Germinal center (tissue), 1 donor: ENCODE measurements around the gene ALG12.

Experiments
- DNase-seq: peaks from one replicate; pipeline ENCODE4 v3.0.0; 2012; ENCODE audit warnings: mixed read lengths, low spot score

ALG12 gene

DNA sequence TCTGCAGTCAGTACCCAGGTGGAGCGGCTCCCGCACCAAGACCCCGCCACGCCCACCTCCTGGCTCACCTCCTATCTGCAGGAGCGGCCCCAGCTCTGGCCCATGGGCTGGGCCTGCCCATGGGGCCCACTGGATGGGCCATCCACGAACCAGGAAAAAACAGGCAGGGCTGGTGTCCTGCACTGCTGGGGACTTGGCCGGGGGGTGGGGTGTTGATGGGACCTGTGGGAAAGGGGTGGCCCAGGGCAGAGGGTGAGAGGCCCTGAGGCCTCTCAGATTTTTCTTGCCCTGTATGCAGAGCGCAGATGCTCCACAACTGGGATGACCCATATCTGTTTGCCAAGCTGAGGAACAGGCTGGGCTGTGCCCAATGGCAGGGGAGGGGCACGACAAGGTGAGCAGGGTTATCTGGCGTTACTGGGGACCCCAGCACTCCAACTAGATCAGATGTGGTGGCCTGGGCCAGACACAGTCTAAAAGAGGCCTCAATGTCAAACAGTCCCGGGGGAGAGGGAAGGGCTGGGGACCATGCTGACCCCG is 39.7 kb upstream of the ALG12 start:
- DNase-seq, result no peak

DNA sequence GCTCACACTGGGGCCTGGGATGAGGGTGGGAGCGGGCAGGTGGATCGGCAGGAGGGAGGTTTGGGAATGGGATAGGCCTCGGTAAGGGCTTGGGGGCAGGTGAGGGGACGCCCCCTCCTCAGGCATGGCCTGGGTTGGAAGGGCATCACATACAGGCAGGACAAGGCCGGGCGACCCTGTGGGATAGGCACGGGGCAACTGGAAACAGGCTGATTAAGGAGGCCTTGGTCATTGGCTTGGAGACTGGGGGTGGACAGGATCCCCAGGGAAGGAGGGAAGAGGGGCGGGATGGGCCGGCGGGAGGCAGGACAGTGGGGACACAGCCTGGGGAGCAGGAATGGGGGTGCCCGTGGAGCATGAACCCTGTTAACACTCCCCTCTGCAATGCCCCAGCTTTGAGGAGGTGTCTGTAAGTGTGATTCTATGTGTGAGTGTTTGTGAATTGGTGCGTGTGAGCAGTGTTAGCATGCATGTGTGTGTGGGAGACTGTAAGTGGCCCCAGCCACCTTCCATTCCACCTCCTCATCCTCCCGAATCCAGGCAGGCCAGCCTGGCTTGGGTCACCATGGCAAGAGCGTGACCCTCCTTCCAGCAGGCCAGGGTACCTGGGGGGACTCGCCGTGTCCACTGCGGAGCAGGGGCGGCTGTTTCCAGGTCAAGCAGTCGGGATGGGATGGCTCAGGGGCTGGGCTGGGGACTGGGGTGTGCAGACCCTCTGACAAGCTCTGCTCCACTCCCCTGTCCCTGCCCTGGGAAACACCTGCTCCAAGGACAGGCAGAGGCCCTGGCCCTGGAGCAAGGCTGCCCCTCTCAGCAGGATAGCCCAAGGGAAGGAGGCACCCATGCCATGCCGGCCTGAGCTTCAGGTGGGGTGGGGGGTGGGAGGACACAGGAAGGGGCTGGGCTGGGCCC is 38.9 kb upstream of the ALG12 start:
- no peak for DNase-seq

DNA sequence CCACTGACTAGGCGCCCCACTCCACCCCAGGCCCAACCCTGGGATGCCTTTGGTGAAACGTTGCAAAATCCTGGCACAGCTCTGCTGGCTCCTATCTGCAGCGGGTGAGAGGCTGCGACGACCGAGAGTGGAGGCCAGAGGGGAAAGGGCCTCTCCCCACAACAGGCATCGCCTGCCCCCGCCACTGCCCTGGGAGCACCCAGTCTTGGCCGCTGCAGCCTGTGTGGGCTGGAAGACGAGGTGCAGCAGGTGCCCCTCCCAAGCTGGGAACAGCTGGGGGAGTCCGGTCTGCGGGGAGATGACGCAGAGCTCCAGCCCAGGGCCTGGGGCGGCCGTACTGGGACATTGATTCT is 38.2 kb upstream of the ALG12 start:
- no peak for DNase-seq

DNA sequence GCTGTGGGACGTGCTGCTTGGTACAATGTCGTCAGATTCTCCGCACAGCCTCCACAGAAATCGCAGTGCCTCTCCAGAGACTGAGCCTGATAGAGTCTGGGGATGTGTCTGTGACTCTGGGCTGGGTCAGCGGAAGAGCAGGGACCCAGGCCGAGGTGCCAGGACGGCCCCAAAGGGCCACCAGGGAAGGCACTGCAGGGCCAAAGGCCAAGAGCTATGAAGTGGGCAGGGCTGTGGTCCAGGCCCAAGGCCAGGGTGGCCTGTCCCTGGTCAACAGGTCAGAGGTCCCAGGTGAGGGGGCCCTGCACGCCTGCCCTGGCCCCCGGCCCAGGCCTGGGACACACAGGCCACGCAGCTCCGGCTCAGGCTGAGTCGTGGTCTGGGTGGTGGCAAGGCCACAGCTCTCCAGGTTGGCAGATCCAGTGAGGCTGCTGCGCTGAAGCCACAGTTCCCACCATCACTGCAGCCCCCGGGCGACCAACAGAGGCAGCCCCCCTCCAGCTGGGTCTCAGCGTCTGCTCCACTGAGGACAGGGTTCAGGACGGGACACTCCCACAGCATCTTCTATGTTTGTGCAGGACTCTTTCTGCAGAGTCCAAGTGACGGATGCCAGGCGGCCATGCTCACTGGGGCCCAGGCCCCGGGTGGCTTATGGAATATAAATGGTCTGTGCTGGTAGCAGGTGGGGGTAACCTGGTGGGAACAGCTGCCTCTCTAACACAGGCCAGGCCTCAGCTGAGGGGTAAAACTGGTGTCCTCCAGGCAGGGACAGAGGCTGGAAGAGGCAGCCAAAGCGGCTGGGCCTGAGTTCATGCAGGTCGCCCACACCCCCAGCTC is 37.6 kb upstream of the ALG12 start:
- DNase-seq, result no peak

DNA sequence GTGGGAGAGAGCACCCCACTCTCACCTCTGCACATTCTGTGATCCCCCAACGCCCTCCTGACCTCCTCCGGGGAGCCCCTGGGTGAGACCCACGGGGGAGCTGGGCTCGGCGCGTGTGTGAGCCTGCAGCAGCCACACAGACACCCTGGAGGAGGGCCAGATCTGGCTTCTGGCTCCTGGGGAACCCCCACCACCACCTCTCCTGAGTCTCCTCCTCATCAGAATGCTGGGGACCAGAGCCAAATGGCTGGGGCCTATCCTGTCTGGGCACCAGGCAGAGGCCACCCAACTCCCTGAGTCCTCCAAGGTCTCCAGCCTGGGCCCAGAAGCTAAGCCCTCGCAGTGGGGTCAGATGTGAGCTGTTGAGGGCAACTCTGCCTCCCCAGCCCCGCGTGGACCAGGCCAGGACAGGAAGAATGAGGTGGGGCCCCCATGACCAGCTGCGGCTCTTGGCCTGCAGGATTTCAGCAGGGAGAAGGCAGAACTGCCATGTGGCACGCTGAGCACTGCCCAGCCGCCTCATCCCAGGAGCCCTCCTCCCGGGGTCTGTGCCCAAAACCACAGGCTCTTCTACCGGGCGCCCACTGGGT is 36.8 kb upstream of the ALG12 start:
- no peak for DNase-seq

DNA sequence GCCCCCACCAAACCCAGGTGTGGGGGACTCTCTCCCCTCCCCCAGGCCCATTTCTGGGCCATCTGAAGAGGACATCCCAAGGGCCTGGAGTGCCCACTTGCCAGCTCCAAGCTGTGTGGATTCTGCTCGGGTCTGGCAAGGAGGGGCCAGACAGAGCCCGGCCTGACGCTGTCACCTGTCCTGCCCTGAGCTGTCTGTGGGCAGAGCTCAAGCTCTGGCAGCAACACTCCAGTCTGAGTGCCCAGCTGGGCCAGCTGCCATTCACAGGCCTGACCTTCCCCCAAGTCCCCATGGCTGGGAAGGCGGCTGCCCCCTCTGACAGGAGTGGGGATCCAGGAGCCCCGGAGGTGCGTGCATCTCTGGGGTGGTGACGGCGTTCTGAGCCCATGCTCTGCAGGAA is 36.1 kb upstream of the ALG12 start:
- no peak for DNase-seq

DNA sequence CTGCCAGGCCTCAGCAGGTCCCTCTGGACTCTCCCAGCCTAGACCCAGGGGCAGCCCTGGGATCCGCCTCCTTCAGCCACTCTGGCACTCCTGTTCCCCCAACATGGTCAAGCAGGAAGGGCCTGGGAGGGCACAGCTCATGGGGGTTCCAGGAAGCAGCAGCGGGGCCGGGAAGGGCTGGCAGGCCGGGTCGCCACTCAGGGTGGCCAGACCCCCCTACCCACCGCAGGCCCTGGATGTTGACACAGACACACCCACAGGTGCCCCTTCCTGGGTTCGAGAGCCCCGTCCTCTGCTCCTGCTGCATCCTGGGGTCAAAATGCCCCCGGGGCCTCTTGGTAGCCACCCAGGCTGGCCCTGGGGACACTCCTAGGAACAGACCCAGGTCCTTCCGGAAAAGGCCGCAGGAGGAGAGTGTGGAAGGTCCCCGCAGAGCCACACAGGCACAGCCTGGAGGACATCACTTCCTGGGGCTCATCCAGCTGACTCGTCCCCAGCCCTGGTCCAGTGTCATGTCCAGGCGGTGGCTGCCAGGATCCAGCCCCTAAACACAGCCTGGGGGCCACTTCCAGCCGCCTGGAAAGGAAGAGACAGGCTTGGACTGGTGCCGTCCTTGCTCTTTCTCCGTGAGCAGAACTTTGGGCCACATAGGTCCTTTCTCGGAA is 35.6 kb upstream of the ALG12 start:
- no peak for DNase-seq

DNA sequence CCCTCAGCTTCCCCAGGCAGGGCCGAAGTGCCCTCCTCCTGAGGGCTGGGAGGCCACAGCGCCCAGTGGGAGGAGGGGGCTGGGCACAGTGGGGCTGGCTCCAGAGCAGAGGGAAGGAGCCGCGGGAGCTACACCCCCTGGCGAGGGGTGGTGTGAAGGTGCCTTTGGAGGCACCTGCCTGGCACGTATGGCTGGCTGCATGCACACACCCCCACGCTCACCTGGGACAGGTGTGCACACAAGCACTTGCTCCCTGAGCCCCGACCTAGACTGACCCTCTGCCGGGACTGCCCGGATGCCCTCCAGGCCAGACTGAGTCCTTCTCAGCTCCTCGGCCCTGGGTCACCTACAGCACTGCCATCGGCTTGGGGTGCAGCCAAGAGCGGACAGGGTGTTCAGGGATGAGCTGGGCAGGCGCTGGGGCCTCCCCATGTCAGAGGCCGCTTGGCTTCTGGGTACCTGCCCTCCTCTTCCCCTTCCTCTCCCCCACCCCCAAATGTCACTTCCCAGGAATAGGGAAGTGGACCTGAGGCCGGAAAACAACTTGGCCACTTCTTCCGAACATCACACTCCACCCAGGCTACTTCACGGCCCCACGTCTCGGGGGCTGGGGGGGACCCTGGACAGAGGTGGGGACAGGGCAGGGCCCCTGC is 34.9 kb upstream of the ALG12 start:
- no peak for DNase-seq

DNA sequence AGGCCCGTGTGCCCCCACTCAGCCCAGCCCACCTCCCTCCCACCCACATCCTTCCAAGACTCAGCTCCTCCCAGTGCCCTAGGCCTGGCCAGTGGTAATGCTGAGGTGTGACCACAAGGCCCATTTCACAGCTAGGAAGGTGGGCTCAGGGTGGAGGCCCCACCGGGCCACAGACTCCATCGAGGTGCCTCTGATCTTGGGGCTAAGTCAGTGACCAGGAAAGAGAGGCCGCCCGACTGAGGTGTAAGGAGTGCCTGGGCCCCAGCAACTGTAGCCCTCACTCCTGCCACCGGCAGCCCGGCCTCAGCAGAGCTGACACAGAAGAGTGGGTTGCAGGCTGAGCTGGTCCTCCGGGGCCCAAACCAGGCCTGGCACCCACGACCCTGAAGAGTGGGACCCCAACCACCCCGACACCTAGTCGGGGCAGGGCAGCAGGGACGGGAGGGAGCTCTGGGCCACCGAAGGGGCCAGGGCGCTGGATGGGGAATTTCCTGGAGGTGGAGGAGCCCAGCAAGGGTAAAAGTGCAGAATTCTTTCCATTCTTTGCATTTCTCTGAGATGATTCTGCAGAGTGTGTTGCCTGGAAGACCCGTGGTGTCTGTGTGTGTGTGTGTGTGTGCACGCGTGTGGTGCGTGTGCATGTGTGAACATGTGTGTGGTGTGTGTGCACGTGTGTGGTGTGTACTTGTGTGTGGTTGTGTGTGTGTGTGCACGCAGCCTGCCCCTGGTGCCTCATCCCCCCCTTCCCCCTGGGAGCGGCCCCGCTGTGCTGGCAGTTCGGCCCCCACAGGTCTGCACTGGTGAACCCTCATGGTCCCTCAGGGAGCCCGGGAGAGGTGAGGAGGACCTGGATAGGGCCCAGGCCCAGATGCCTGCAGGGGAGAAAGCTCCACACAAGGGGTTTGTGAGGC is 34.0 kb upstream of the ALG12 start:
- DNase-seq, result no peak

DNA sequence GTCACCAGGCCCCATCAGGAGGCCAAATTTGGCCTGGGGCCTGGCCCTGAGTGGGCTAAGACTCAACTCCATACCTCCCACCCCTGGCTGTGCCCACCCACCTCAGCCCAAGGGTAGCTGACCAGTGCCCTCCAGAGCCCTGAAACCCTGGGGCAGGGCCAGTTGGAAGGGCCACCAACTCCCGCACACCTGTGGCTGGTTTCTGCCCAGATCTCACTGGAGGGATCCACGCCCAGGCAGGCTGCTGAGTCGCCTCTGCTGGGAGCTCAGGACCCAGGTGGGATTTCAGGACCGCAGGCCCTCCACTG is 33.4 kb upstream of the ALG12 start:
- DNase-seq, result no peak

DNA sequence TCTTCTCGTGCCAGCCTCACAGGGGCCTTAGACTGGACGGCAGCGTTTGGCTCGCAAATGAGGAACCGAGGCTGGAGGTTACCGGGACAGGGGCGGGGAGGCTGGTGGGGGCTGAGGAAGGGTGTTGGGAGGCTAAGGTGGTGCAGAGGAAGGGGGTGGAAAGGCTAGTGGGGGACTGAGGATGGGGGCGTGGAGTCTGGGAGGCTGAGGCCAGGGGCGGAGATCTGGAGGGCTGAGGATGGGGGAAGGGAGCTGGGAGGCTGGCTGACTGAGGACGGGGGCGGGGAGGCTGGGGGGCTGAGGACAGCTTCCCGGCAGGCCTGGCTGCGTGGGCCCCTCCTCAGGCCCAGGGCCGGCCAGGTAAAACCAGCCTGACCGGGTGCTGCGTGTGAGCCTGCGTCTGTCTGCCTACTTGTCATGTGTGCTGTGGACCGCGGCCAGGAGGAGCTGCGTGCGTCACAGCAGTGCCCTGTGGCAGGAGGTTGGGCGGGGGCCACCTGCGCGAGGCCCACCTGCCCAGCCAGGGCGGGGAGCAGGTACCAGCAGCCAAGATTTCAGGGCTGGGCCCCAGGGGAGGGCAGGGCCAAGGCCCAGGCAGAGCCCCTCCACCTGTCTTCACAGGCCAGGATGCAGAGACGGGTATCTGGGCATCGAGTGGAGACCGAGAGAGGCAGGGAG is 32.9 kb upstream of the ALG12 start:
- no peak for DNase-seq

DNA sequence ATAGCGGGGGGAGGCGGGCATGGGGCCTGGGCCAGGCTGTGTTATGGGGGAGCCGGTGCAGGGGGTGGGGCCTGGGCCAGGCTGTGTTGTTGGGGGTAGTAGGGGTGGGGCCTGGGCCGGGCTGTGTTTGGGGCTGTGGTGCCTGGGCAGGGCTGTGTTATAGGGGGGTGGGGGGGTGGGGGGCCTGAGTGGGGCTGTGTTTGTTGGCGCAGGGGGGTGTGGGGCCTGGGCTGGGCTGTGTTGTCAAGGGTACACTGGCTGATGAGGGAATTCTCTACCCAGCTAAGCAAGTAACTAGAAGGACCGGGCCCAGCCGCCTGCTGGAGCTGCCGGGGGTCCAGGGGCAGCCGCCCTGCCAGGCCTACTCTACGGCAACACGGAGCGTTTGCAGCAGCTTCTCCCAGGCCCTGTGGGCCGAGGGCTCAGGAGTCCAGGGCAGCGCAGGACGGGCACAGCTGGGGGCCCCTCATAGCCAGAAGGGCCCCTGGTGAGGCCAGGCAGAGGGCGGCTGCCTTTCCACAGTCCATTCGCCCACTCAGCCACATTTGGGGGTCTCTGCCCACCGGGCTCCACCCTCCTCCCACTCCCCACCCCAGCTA is 32.3 kb upstream of the ALG12 start:
- no peak for DNase-seq

DNA sequence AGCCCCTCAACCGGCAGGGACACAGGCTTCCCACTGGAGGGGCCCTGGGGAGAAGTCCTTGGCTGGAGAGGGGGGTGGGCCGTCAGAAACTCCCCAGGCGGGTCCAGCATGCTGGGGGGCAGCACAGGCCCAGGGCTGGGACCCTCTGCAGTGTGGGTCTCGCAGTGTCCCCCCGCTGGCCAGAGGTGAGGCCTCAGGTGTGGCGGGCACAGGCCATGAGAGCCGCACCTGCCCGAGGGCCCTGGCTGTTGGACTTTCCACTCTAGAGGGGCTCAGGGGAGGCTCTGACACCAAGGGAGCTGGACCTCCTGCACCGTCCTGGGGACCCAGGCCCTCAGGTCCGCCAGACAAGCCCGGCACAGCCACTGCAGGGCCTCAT is 31.7 kb upstream of the ALG12 start:
- DNase-seq, result no peak

DNA sequence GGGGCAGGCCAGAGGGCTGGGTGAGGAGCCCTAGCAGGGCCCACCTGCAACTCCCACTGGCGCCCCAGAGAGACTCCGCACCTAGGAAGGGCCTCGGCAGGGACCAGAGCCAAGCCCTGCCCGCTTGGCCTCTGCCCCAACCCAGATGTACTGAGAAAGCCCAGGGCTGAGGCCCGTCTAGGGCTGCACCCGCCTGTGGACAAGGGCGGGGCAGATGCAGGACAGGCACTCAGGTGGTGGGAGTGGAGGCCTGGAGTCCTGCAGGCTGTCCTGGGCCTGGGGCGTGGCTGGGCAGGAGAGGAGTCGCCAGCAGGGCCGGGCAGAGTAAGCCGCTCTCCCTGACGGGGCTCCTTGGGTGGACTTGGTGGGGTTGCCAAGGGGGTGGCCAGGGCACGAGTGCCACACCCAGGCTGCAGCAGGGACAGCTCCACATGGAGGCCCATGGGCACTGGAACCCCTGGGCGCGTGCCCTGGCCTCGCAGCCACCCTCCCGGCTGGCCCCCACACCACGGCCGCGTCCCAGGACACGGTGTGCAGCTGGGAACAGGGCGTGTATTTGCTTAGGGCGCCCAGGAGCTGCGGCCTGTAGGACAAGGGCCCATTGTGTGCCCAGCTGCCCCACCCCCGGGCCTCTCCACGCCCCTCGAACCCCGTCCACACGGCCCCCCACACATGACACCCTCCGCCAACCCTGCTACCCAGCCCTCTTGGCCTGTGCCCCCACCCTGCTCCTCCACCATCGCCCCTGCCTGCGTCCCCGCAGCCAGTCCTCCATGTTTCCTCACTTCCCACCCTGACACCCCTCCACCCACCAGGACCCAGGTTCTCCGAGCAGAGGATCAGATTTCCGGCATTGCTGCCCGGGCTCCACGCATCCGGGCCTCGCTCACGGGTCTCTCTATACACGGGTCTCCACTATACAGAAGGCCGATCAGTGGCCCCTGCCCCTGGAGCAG is 31.0 kb upstream of the ALG12 start:
- DNase-seq, result no peak

DNA sequence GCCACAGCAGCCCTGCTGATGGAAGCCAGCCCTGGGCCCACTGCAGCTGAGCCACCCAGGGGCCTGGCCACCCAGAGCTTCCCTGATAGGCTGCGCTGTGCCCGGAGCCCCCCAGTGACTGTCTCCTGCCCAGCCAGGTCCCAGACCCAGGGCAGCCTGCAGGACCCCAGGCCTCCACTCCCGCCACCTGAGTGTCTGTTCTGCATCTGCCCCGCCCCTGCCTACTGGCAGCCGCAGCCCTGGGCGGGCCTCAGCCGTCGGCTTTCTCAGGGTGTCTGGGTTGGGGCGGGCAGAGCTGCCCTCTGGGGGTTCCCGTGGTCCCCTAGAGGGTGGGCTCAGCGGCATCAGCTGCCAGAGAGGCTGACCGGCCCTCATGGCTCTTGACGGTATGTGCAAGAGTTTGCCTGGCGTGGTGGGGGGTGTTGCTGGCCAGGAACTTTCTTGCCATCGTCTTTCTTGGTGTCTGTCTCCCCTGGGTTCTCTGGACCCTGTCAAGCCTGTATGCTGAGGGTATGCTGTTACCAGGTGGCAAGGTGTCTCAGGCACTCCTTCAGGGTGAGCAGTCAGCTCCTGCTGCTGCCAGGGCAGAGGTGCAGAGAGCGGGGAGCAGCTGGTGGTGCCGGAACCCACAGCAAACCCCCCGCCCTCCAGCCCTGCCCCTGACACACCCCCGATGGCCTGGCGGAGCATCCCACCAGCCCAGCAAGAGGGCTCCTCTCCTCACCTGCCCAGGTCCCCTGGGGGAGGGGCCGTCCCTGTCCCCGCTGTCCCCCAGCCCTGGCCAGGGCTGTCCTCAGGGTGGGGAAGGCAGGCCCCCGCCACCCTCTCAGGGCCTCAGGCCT is 30.1 kb upstream of the ALG12 start:
- DNase-seq, result no peak

DNA sequence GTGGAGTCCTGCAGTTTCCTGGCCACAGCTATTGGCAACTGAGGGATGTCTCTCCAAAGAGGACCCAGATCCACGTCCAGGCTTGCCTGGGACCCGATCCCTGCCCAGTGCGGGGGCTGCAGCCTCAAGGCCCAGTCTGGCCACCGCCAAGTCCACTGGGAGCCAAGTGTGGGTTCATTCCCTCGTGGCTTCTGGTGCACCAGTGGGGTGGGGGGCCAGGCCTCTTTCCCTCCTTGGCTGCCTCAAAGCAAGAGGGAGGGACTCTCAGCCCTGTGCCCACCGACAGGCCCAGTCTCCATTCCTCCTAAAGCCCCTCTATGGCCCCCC is 29.0 kb upstream of the ALG12 start:
- DNase-seq, result no peak

DNA sequence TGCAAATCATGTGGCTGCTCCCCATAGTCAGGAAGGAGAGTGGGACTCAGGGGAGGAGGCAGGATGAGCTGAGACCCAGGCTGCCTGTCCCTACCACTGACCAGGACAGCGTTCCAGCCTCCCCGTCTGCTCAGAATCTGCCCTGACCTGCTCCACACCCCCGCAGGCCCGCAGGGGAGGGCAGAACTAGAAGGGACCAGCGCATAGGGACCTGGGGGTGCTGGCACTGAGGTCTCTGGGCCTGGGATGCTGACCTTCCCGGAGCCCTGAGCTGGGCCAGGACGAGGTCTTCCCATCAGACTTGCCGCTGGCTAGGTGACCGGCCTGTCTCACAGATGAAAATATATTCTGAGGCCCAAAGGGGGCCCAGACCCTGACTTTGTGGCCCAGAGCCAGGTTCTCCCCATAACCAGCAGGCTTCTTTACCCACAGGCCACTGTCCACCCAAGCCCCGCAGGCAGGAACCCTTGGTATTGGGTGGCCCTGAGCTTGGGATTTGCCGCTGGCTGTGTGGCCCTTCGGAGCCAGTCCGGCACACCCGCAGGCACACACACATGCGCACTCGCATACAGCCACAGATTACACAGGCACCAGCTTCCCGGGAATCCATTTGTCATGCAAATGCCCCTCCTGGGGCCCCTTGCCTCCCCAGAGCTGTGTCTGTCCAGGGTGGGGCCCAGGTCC is 28.5 kb upstream of the ALG12 start:
- DNase-seq, result no peak
